ENCODE measurements around the gene INTS13. TPM values are rescaled to one million over a fixed set of nuclear protein-coding genes. Genes with fewer than 3 reads are reported as not detected.

Gene INTS13
- total RNA-seq: 35.4 and 48.8 TPM in 2 replicates

GRCh38 chr12:26937863-26938700, at the start of gene INTS13, which contains the start of gene FGFR1OP2:
TSS of gene INTS13 (minus strand) at chr12:26937981. CDS start at chr12:26936803, 1,178 bp downstream.
TSS of gene FGFR1OP2 (plus strand) at chr12:26938470. CDS start at chr12:26954159, 15,689 bp downstream.

Other genes with a start within 250 kb of the INTS13 start
- gene ITPR2, start 104.8 kb downstream of the INTS13 start, total RNA-seq: 17.8 and 18.5 TPM in 2 replicates
- 42.1 and 51.0 TPM in 2 replicates for gene FGFR1OP2, start 489 bp upstream of the INTS13 start, total RNA-seq
- gene TM7SF3, start 76.4 kb upstream of the INTS13 start, total RNA-seq: 16.3 and 32.6 TPM in 2 replicates
- gene MED21, start 84.6 kb upstream of the INTS13 start, total RNA-seq: 27.6 and 42.6 TPM in 2 replicates
- gene C12orf71, start 144.6 kb upstream of the INTS13 start, total RNA-seq: not detected in 2 replicates